GM12891 (cell line): ENCODE results near the gene CHMP6.

Experiments used
- POLR2A ChIP-seq: IDR thresholded peaks from 2 replicates; pipeline ENCODE4 v1.6.1; 2011; ENCODE audit warnings: low read depth, low read length, control low read depth
- POLR2AphosphoS5 ChIP-seq: IDR thresholded peaks from 2 replicates; pipeline ENCODE4 v1.6.1; 2011; ENCODE audit warnings: low read depth, low read length, control low read depth
- TAF1 ChIP-seq: IDR thresholded peaks from 2 replicates; pipeline ENCODE4 v1.6.1; 2011; ENCODE audit warnings: low read depth, low read length, control low read depth

DNA sequence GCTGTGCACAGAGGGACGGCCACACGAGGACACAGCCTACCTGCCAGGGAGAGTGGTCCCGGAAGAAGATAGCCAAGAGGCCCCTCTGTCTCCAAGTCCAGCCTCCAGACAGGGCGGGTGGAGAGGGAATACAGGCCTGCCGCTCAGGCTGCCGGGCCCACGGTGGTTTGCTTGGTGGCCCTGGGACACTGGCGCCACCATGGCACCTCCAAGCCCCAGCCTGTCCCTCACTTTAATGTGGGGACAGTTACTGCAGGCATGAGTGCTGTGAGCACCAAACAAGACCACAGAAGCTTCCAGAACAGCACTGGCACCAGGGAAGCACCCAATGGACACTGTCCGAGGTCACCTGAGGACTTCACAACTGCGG, 22.0 kb upstream of the CHMP6 start:
- no peak for TF ChIP-seq POLR2A
- TF ChIP-seq POLR2AphosphoS5, result no peak; the same call in 1 of the 2 replicates
- TF ChIP-seq TAF1, result no peak
